Trophoblast cell (in vitro differentiated cells and primary cell): ENCODE measurements around the gene CFAP221.

ENCODE experiments used
- DNase-seq, 2 donors: peaks; one replicate each; pipeline ENCODE4 v3.0.0-alpha.2; 2016
- H2AFZ ChIP-seq: 2 replicates; pipeline ENCODE4 v1.6.1; 2013; ENCODE audit warnings: low read length, moderate library complexity, mild to moderate bottlenecking; ENCODE audit not compliant: insufficient read depth, poor library complexity
- H2AK5ac ChIP-seq: 2 replicates; pipeline ENCODE4 v1.6.1; 2013; ENCODE audit warnings: mild to moderate bottlenecking, low read length
- H2BK120ac ChIP-seq: 2 replicates; pipeline ENCODE4 v1.6.1; 2013; ENCODE audit warnings: low read length, mild to moderate bottlenecking, moderate library complexity; ENCODE audit not compliant: insufficient read depth, poor library complexity
- H2BK12ac ChIP-seq: 2 replicates; pipeline ENCODE4 v1.6.1; 2013; ENCODE audit warnings: mild to moderate bottlenecking, low read length, moderate library complexity
- H2BK5ac ChIP-seq: 2 replicates; pipeline ENCODE4 v1.6.1; 2013; ENCODE audit warnings: low read length, low read depth, moderate library complexity, mild to moderate bottlenecking; ENCODE audit not compliant: poor library complexity
- H3K14ac ChIP-seq: 2 replicates; pipeline ENCODE4 v1.6.1; 2013; ENCODE audit warnings: mild to moderate bottlenecking, low read length
- H3K18ac ChIP-seq: 2 replicates; pipeline ENCODE4 v1.6.1; 2013; ENCODE audit warnings: mild to moderate bottlenecking, low read length
- H3K23ac ChIP-seq: 2 replicates; pipeline ENCODE4 v1.6.1; 2013; ENCODE audit warnings: low read length
- H3K27ac ChIP-seq: 2 replicates; pipeline ENCODE4 v1.5.1; 2013; ENCODE audit warnings: low read depth, mild to moderate bottlenecking, inconsistent platforms, low read length, moderate library complexity
- H3K27me3 ChIP-seq: 2 replicates; pipeline ENCODE4 v1.6.1; 2013; ENCODE audit warnings: inconsistent platforms, mild to moderate bottlenecking, low read length, moderate library complexity; ENCODE audit not compliant: insufficient read depth
- H3K36me3 ChIP-seq, 2 experiments: 1 replicate in 1 of 2; 2 replicates in 1 of 2; pipeline ENCODE4 v1.6.1; 2013; ENCODE audit warnings: low read length in 2 of 2, mild to moderate bottlenecking in 2 of 2, moderate library complexity in 1 of 2; ENCODE audit not compliant: insufficient read depth in 2 of 2, control insufficient read depth in 1 of 2
- H3K4ac ChIP-seq: 2 replicates; pipeline ENCODE4 v1.6.1; 2013; ENCODE audit warnings: low read depth, mild to moderate bottlenecking, low read length, moderate library complexity
- H3K4me1 ChIP-seq, 2 experiments: 1 replicate in 1 of 2; 2 replicates in 1 of 2; pipeline ENCODE4 v1.6.1; 2013; ENCODE audit warnings: low read length in 2 of 2, mild to moderate bottlenecking in 2 of 2, moderate library complexity in 1 of 2; ENCODE audit not compliant: insufficient read depth in 2 of 2, control insufficient read depth in 1 of 2
- H3K4me2 ChIP-seq: 2 replicates; pipeline ENCODE4 v1.6.1; 2013; ENCODE audit warnings: inconsistent platforms, mild to moderate bottlenecking, low read length, moderate library complexity
- H3K4me3 ChIP-seq: 2 replicates; pipeline ENCODE4 v1.5.1; 2013; ENCODE audit warnings: mild to moderate bottlenecking, low read depth, low read length, inconsistent platforms
- H3K79me1 ChIP-seq: one replicate; pipeline ENCODE4 v1.6.1; 2013; ENCODE audit warnings: low read length
- H3K79me2 ChIP-seq: 2 replicates; pipeline ENCODE4 v1.6.1; 2013; ENCODE audit warnings: low read length, mild to moderate bottlenecking; ENCODE audit not compliant: control insufficient read depth, insufficient read depth, poor library complexity
- H3K9ac ChIP-seq: 2 replicates; pipeline ENCODE4 v1.6.1; 2013; ENCODE audit warnings: mild to moderate bottlenecking, low read length
- H3K9me3 ChIP-seq: 2 replicates; pipeline ENCODE4 v1.6.1; 2013; ENCODE audit warnings: low read depth, mild to moderate bottlenecking, control low read depth, inconsistent platforms, low read length; ENCODE audit not compliant: insufficient read depth
- H4K12ac ChIP-seq: 2 replicates; pipeline ENCODE4 v1.6.1; 2013; ENCODE audit warnings: low read depth, mild to moderate bottlenecking, low read length, moderate library complexity
- H4K8ac ChIP-seq: 2 replicates; pipeline ENCODE4 v1.6.1; 2013; ENCODE audit warnings: low read depth, mild to moderate bottlenecking, low read length, moderate library complexity
- H4K91ac ChIP-seq: one replicate; pipeline ENCODE4 v1.6.1; 2013; ENCODE audit warnings: low read depth, mild to moderate bottlenecking, low read length, moderate library complexity
- WGBS: extraction: QIAGEN DNeasy Blood & Tissue Kit; methylation state at CpG from one replicate; pipeline ENCODE4 v1.1.7; 2013; ENCODE audit warnings: missing lambda C conversion rate; ENCODE audit not compliant: insufficient read length, insufficient coverage; ENCODE audit errors: extremely low coverage; 5-methylcytosine and 5-hydroxymethylcytosine counted together

The CFAP221 gene

GRCh38 chr2:119684518-119684917 lies 140.3 kb downstream of the CFAP221 start:
- DNase-seq, result no peak
- Histone ChIP-seq H3K14ac (no peak overlapping the region), H3K18ac (no peak overlapping the region), H3K9ac (no peak overlapping the region), H3K9me3 (peaks cover 4% of the 10 kb centered on the region), H2BK12ac (no peak overlapping the region), H3K79me1 (no peaks in the 10 kb centered on the region), H4K8ac (no peak overlapping the region), H3K4me1 (peaks cover 0 to 8% of the 10 kb centered on the region in 2 experiments), H3K27ac (no peak overlapping the region), H2BK5ac (no peak overlapping the region), H2AFZ (no peak overlapping the region), H4K91ac (no peak overlapping the region), H3K4me2 (no peak overlapping the region), H2AK5ac (no peak overlapping the region), H3K36me3 (peaks cover 9 to 13% of the 10 kb centered on the region in 2 experiments), H3K23ac (no peak overlapping the region), H3K27me3 (no peaks in the 10 kb centered on the region), H3K4ac (no peak overlapping the region), H2BK120ac (no peak overlapping the region), H3K4me3 (no peak overlapping the region), H4K12ac (no peak overlapping the region), H3K79me2 (no peaks in the 10 kb centered on the region)
- no CpG with 5 or more reads among the region's 3 CpGs for WGBS

GRCh38 chr2:119688616-119689015 lies 144.4 kb downstream of the CFAP221 start:
- H4K8ac ChIP-seq, result no peak overlapping the region
- no peak overlapping the region for H3K18ac ChIP-seq
- no peak for DNase-seq

GRCh38 chr2:119689218-119689617 lies 145.0 kb downstream of the CFAP221 start:
- Histone ChIP-seq H3K79me1 (no peaks in the 10 kb centered on the region), H3K4me2 (no peak overlapping the region), H3K36me3 (peaks cover 0 to 2% of the 10 kb centered on the region in 2 experiments), H4K12ac (no peak overlapping the region), H3K23ac (no peak overlapping the region), H4K91ac (no peak overlapping the region), H4K8ac (no peak overlapping the region), H3K9me3 (peaks cover 3% of the 10 kb centered on the region), H2BK5ac (no peak overlapping the region), H2AK5ac (no peak overlapping the region), H3K14ac (no peak overlapping the region), H3K79me2 (no peaks in the 10 kb centered on the region), H2AFZ (no peak overlapping the region), H3K18ac (no peak overlapping the region), H2BK12ac (no peak overlapping the region), H2BK120ac (no peak overlapping the region), H3K27ac (no peak overlapping the region), H3K9ac (no peak overlapping the region), H3K27me3 (no peaks in the 10 kb centered on the region), H3K4me3 (no peak overlapping the region), H3K4ac (no peak overlapping the region), H3K4me1 (peaks cover 0 to 7% of the 10 kb centered on the region in 2 experiments)
- WGBS, result no CpG with 5 or more reads among the region's 4 CpGs
- no peak for DNase-seq

More at GRCh38 chr2:119688616-119689015, 144.4 kb downstream of the CFAP221 start:
- H4K12ac ChIP-seq, result no peak overlapping the region
- H3K4me3 ChIP-seq, result no peak overlapping the region
- no peak overlapping the region for H3K14ac ChIP-seq
- H3K9ac ChIP-seq, result no peak overlapping the region
- H3K27ac ChIP-seq, result no peak overlapping the region
- no peak overlapping the region for H3K4ac ChIP-seq
- H3K36me3 ChIP-seq, result peaks cover 0 to 2% of the 10 kb centered on the region in 2 experiments
- peaks cover 0 to 5% of the 10 kb centered on the region in 2 experiments for H3K4me1 ChIP-seq
- no peaks in the 10 kb centered on the region for H3K79me1 ChIP-seq
- no peaks in the 10 kb centered on the region for H3K79me2 ChIP-seq
- H3K27me3 ChIP-seq, result no peaks in the 10 kb centered on the region
- no peak overlapping the region for H2BK5ac ChIP-seq
- no peak overlapping the region for H3K4me2 ChIP-seq
- H2AK5ac ChIP-seq, result no peak overlapping the region
- H4K91ac ChIP-seq, result no peak overlapping the region
- no peak overlapping the region for H2BK120ac ChIP-seq
- peaks cover under 1% of the 10 kb centered on the region for H3K9me3 ChIP-seq
- no peak overlapping the region for H2AFZ ChIP-seq
- no peak overlapping the region for H3K23ac ChIP-seq
- H2BK12ac ChIP-seq, result no peak overlapping the region
- WGBS, result no CpG with 5 or more reads among the region's 12 CpGs

GRCh38 chr2:119691189-119691588 lies 146.9 kb downstream of the CFAP221 start:
- Histone ChIP-seq H4K12ac (no peak overlapping the region), H2BK12ac (no peak overlapping the region), H2BK120ac (no peak overlapping the region), H3K79me2 (no peaks in the 10 kb centered on the region), H3K79me1 (no peaks in the 10 kb centered on the region), H3K23ac (no peak overlapping the region), H3K9me3 (peaks cover 3% of the 10 kb centered on the region), H3K4me3 (no peak overlapping the region), H3K27ac (no peak overlapping the region), H2AFZ (no peak overlapping the region), H3K14ac (no peak overlapping the region), H3K18ac (no peak overlapping the region), H3K4ac (no peak overlapping the region), H3K4me2 (no peak overlapping the region), H3K27me3 (no peaks in the 10 kb centered on the region), H2BK5ac (no peak overlapping the region), H2AK5ac (no peak overlapping the region), H3K9ac (no peak overlapping the region), H4K8ac (no peak overlapping the region), H4K91ac (no peak overlapping the region), H3K4me1 (peaks cover 7 to 23% of the 10 kb centered on the region in 2 experiments), H3K36me3 (peaks cover 0 to 2% of the 10 kb centered on the region in 2 experiments)
- DNase-seq, result no peak
- WGBS, result no CpG with 5 or more reads among the region's 7 CpGs
